HG02943 (cell line): Measurements from ENCODE around the gene CD300LD.
"Not testable (repeated sequence)": the region's sequence is repeated elsewhere in the genome, so short reads cannot be mapped to it uniquely, and the experiment has no call there.

Experiments used
- ATAC-seq: cut with Tn5 transposase; IDR thresholded peaks from one replicate; pipeline ENCODE4 v1.9.1; 2021; ENCODE audit warnings: mild to moderate bottlenecking, low read depth, moderate library complexity; ENCODE audit not compliant: unreplicated experiment

CD300LD gene

DNA sequence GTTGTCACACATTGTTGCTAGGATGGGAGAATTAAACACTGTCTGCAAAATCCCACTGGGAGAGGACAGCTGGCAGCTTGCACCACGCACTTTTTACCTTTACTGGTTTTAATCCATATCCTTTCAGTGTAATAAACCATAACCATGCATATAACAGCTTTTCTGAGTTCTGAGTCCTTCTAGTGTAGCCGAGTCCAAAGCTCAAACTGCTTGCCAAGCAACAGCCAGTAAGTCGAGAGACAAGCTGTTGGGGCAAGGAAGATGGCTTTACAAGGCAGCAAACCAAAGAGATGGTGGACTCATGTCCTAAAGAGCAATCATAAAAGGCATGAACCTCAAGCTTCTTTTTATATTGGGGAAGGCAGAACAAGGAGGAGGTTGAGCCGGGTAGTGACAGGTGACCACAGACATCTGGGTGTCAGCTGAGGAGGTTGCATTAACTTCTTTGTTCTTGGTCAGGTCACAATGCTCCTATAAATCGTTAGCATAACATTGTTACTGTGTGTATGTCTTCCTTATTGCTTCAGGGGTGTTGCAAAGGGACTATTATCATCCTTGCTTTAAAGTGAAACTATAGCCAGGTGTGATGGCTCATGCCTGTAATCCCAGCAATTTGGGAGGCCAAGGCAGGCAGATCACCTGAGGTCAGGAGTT is 17.5 kb downstream of the CD300LD start:
- ATAC-seq, result no peak

- ATAC-seq, result not testable (repeated sequence)
These were observed 18.4 kb downstream of the CD300LD start for GRCh38 chr17:74573635-74574034.

- no peak for ATAC-seq
These were observed 18.9 kb downstream of the CD300LD start for GRCh38 chr17:74573169-74573568.

- ATAC-seq, result no peak
These were observed 20.3 kb downstream of the CD300LD start for GRCh38 chr17:74571621-74572270.

DNA sequence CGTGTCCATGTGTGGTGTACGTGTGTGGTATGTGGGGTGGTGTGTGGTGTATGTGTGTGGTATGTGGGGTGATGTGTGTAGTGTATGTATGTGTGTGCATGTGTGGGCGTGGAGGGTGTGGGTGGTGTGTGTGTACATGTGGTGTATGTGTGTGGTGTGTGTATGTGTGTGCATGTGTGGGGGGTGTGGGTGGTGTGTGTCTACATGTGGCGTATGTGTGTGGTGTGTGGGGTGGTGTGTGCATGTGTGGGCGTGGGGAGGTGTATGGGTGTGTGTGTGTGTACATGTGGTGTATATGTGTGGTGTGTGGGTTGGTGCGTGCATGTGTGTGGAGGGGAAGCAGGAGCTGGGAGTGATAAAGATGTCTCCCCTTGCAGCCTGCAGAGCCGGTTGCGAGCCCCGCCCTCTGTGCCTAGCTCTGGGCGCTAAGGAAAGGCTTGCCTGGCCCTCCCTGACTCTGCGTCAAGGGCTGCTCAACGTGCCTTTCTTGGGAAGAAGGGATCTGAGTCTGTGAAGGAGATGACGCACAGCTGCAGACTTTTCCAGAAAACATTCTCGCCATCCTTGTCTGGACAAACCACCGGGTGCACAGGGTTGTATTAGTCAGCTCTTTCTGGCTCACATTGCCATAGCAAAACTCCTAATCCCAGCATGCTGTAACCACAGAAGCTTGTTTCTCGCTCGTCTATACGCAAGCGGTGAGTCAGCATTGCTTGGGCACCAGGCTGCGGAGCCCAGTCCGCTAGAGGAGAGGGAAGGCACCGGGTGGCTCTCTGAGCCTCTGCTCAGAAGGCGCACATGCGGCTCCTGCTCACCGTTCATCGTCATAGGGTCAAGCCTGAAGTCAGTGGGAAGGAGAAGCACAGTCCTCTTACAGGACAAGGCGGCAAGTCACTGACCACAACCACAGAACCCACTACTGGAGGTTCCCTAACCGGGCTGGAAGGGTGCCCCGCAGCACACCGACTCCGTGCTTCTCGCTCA is 22.8 kb downstream of the CD300LD start:
- ATAC-seq, result no peak

- no peak for ATAC-seq
These were observed 23.8 kb downstream of the CD300LD start for GRCh38 chr17:74568106-74568873.

DNA sequence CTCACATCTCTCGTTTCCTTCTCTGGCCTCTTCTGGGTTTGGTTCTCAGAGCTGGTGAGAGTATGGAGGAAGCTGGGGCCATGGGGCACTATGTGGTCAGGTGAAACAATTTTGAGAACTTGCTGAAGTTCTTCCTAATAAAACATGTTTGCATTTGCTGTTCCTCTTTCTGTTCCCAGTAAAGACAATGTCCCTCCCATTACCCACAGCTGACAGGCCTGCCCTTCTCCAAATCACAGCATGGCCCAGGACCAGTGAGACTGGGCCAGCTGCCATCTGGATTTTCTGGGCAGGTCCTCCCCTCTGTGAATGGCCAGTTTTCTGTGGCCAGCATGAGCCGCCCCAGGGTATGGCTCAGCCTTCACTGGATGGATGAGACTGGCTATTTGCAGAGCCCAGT is 24.7 kb downstream of the CD300LD start, which contains the start of gene CD300H:
CD300H (minus strand) TSS at position 113 of the 400 bp plus-strand sequence.
- ATAC-seq, result no peak

DNA sequence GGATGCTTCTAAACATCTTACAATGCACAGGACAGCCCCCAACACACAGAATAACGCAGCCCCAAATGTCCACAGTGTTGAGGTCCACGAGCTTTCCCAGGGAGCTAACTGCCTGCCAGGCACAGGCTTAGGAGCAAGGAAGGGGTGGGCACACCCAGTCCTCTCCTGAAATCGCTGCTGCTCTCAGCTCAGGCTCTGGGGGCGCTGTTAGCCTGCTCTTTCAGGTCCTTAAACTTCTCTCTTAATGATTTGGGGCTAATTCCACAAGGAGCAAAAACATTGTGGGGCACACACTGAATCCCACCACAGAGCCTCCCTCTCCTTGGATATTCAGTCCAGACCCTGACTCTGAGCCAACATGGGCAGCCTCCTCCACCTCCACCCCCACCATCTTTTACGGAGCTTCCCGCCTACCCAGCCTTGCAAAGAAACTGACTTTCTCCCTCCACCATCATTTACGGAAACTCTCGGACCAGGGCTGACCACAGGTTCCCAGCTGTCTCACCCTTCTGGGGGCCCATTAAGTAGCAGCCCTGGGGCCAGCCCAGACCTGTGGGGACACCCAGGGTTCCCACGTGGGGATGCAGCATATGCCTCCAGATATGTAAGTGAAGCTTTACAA is 25.8 kb downstream of the CD300LD start:
- ATAC-seq, result no peak

- ATAC-seq, result no peak
These were observed 27.0 kb downstream of the CD300LD start for GRCh38 chr17:74565126-74565525.

- ATAC-seq, result no peak
These were observed 28.7 kb downstream of the CD300LD start for GRCh38 chr17:74563358-74563757.

GRCh38 chr17:74561586-74561985 is 30.5 kb downstream of the CD300LD start:
- no peak for ATAC-seq

DNA sequence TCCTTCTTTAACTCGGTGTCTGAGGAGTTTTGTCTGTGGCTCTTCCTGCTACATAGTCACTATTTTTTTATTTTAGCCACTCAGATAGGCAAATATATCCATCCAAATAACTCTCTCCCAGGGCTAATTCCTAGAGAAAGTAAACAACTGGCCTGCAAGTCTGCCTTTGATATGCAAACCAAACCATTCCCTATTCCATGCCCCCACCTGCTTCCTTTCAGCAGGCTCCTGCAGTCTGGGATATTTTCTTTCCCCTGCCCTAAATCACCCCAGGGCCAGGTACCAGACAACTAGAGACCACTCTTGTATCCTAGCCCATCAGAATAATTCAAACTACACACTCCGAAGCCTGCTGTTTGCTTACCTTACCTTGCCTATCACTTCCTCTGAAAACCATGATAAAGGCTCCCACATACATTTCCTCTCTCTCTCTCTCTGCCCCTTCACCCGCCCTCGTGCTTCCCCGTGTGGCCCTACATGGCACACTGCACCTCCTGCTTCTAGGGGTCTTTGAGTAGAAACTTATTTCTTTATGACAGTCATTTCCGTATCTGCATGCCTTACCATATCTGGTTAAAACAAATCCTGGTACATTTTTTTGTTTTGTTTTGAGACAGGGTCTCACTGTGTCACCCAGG is 33.1 kb downstream of the CD300LD start:
- no peak for ATAC-seq

DNA sequence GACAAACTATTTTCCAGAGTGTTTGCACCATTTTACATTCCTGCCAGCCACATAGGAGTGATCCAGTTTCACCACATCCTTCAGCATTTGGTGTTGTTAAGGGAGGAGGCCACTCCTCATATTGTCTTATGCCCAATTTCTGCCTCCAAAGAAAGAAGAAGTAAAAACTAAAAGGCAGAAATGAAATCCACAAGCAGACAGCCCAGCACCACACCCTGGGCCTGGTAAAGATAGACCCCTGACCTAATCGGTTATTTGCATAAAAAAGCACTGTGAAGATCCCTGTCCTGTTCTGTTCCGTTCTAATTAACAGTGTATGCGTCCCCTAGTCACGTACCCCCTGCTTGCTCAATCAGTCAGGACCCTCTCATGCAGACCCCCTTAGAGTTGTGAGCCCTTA is 33.7 kb downstream of the CD300LD start:
- ATAC-seq, result not testable (repeated sequence)

DNA sequence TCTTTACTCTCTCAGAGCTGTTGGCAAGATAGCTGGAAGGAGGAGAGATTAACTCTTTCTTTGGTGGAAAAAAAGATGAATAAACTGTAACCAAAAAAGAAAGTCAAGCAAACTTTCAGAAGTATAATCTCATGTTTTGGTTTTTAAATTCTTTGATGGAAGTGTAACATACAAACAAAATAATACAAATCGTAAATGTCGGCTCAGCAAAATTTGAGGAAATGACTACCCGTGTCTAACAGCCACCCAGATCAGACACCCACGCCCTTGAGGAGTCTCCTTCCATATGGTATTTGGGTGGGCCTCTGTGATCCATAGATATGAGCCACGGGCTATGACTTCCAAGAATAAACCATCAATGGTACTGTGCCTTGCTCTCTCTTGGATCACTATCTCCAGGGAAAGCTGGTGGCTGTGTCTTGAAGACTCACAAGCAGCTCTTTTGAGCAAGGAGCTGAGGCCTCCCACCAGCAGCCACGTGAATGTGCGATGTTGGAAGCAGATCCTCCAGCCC is 36.6 kb downstream of the CD300LD start:
- ATAC-seq, result no peak

DNA sequence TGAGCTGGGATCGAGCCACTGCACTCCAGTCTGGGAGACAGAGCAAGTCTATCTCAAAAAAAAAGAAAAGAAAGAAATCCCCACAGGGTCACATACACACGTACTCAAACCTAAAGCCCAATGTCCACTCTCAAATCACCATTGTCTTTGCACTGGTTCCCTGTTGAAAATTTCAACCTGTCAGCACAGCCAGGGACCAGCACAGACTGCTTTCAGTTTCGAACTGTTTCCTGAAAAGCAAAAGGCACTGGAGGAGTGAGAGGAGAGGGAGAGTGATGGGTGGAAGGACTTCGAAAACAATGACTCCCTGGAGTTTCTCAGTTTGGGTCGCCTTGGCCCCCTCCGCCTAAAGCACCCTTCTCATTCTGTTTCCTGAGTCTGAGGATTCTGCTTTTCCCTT is 37.2 kb downstream of the CD300LD start:
- no peak for ATAC-seq

DNA sequence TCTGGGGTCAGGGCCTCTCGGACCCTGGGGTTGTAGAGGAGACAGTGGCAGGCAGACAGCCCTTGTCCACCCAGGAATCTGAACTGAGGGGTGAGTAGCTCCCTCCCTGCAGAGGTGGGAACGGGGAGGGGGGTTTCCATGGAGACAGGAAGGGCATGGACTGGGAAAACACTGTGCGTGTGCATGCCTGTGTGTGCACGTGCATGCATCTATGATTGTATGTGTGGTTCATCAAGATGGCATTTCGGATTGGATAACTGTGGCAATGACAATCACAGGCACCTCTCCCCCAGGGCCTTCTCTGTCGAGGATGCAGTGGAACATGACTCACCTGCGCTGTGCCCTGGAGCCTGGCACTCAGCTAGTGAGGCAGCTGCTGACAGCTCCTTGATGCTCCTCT is 40.0 kb downstream of the CD300LD start:
- ATAC-seq, result no peak

DNA sequence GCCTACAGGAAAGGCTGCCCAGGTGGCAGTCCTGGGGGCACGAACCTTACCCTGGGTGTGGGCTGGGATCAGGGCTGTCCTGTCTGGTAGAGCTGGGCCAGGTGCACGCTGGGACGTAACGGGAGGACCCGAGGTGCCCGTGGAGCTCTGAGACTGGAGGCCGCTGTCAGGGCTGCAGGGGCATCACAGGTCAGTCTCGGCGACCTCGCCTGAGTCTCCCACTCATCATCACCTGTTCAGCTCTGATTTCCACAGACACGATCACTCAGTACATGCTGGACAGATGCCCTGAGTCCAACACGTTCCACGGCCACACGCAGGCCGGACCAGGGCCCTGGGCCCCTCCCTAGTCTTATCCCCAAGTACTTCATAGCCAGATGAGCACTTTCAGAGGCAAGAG is 41.5 kb downstream of the CD300LD start:
- ATAC-seq, result no peak

DNA sequence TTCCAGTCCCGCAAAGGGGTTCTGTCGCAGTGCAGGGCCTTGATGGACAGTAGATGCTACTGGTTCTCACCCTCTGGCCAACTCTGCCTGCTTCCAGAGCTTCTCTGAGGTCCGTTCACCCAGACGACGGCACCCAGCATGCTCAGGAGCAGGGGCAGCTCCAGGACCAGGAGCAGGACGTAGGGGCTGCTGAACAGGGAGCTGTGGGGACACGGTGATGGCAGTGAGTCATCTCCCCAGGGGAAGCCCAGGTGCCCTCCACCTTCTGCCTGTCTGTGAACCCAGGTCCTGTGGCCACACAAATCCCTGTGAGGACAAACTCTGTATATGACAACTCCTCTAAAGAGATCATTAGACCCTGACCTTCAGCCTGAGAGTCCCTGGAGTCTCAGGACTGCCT is 42.7 kb downstream of the CD300LD start:
- no peak for ATAC-seq

DNA sequence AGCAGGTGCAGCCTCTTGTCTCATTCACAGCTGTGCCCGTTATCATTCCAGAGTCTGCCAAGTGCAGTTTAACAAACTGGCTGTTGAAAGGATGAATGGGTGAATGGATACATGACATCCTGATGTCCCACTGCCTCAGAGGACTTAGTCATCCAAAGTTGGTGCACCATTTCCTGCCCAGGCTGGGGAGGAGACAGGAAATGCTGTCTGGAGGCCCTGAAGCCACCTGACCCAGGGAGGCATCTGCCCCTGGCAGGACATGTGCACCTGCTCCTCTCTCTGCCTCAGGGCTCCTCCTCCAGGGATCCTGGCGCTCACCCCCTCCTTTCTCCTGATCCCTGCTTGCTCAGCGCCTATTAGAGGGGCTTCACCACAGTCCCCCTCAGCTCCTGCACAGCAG is 44.3 kb downstream of the CD300LD start:
- no peak for ATAC-seq
